GM18517 (cell line): ENCODE data around the gene SKOR1.

Experiments used
- ATAC-seq: cut with Tn5 transposase; IDR thresholded peaks from one replicate; pipeline ENCODE4 v1.9.1; 2021; ENCODE audit warnings: mild to moderate bottlenecking, moderate library complexity; ENCODE audit not compliant: unreplicated experiment

Gene SKOR1

GRCh38 chr15:67824976-67825880 is at the start of gene SKOR1:
SKOR1 (plus strand) TSS chr15:67825509; CDS start chr15:67825603, 94 bp downstream.
- ATAC-seq: no peak

GRCh38 chr15:67775998-67776397 is 49.3 kb upstream of the SKOR1 start:
- ATAC-seq: no peak

- no peak for ATAC-seq
These were observed 48.7 kb upstream of the SKOR1 start for GRCh38 chr15:67776600-67776999.

GRCh38 chr15:67777071-67777470 is 48.2 kb upstream of the SKOR1 start:
- ATAC-seq: no peak

- no peak for ATAC-seq
These were observed 47.5 kb upstream of the SKOR1 start for GRCh38 chr15:67777773-67778172.

GRCh38 chr15:67778968-67779548 is 46.3 kb upstream of the SKOR1 start:
- ATAC-seq: no peak

- no peak for ATAC-seq
These were observed 45.7 kb upstream of the SKOR1 start for GRCh38 chr15:67779549-67780111.

- no peak for ATAC-seq
These were observed 44.2 kb upstream of the SKOR1 start for GRCh38 chr15:67781061-67781460.

GRCh38 chr15:67781907-67782690 is 43.2 kb upstream of the SKOR1 start:
- no peak for ATAC-seq

- no peak for ATAC-seq
These were observed 42.7 kb upstream of the SKOR1 start for GRCh38 chr15:67782691-67782991.

GRCh38 chr15:67783303-67783702 is 42.0 kb upstream of the SKOR1 start:
- ATAC-seq: peak; percentile 54

- peak; percentile 93 for ATAC-seq
These were observed 41.1 kb upstream of the SKOR1 start for GRCh38 chr15:67784090-67784781.

GRCh38 chr15:67784856-67785430 is 40.4 kb upstream of the SKOR1 start:
- peak; percentile 16 for ATAC-seq

GRCh38 chr15:67785431-67785830 is 39.9 kb upstream of the SKOR1 start:
- ATAC-seq: no peak

- no peak for ATAC-seq
These were observed 38.7 kb upstream of the SKOR1 start for GRCh38 chr15:67786646-67787045.

- no peak for ATAC-seq
These were observed 36.3 kb upstream of the SKOR1 start for GRCh38 chr15:67788986-67789385.

- no peak for ATAC-seq
These were observed 34.5 kb upstream of the SKOR1 start for GRCh38 chr15:67790610-67791319.

GRCh38 chr15:67792250-67792942 is 32.9 kb upstream of the SKOR1 start:
- ATAC-seq: no peak
